OCI-LY3 (cell line): ENCODE measurements around the gene KLC1.

Source experiments
- H2AFZ ChIP-seq: fragments of 200-600, 300-600 bp; shearing (Covaris generic); 2 replicates; pipeline ENCODE4 v1.6.0; 2014; ENCODE audit warnings: antibody characterized with exemption, low read depth, low read length
- H3K27ac ChIP-seq: fragments of 200-600, 300-600 bp; sonication (generic); 2 replicates; pipeline ENCODE4 v1.5.1; 2014; ENCODE audit warnings: mild to moderate bottlenecking, low read length, moderate library complexity, mixed read lengths
- H3K27me3 ChIP-seq: fragments of 200-600, 300-600 bp; sonication (generic); 2 replicates; pipeline ENCODE4 v1.6.1; 2014; ENCODE audit warnings: low read depth, low read length, mixed read lengths
- H3K36me3 ChIP-seq: fragments of 200-600, 300-600 bp; sonication (generic); replicated peaks from 2 replicates; pipeline ENCODE3; 2014; ENCODE audit warnings: low read depth, low read length, mixed read lengths
- H3K4me1 ChIP-seq: fragments of 300-600, 200-600 bp; sonication (generic); 2 replicates; pipeline ENCODE4 v1.6.1; 2014; ENCODE audit warnings: low read length, mixed read lengths
- H3K4me2 ChIP-seq: fragments of 200-600, 300-600 bp; sonication (generic); 2 replicates; pipeline ENCODE4 v1.6.1; 2014; ENCODE audit warnings: low read length, mixed read lengths
- H3K4me3 ChIP-seq: fragments of 300-600, 200-600 bp; sonication (generic); 2 replicates; pipeline ENCODE4 v1.5.1; 2014; ENCODE audit warnings: antibody characterized with exemption, mild to moderate bottlenecking, low read length, moderate library complexity
- H3K79me2 ChIP-seq: fragments of 300-600, 200-600 bp; shearing (Covaris generic); 2 replicates; pipeline ENCODE4 v1.6.1; 2014; ENCODE audit warnings: mild to moderate bottlenecking, low read length, mixed read lengths
- H3K9ac ChIP-seq: fragments of 300-600, 200-600 bp; shearing (Covaris generic); 2 replicates; pipeline ENCODE4 v1.6.0; 2014; ENCODE audit warnings: mild to moderate bottlenecking, low read length, moderate library complexity
- H3K9me3 ChIP-seq: fragments of 200-600, 300-600 bp; shearing (Covaris generic); 2 replicates; pipeline ENCODE4 v1.6.1; 2014; ENCODE audit warnings: low read length, mixed read lengths; ENCODE audit not compliant: insufficient read depth
- H4K20me1 ChIP-seq: fragments of 200-600, 300-600 bp; sonication (generic); 2 replicates; pipeline ENCODE4 v1.6.1; 2016; ENCODE audit warnings: low read length, mixed read lengths; ENCODE audit not compliant: insufficient read depth
- CTCF ChIP-seq: fragments of 200-600, 300-600 bp; sonication (generic); IDR thresholded peaks from 2 replicates; pipeline ENCODE4 v1.5.1; 2014; ENCODE audit warnings: antibody characterized with exemption, low read length, low read depth
- EZH2phosphoT487 ChIP-seq: fragments of 200-600 bp; shearing (Covaris generic); IDR thresholded peaks from 2 replicates; pipeline ENCODE4 v1.6.1; 2018; ENCODE audit warnings: antibody characterized with exemption, mixed run types, low read depth

Gene KLC1

GRCh38 chr14:103742499-103743255 is 113.7 kb downstream of the KLC1 start:
- no peaks in the 10 kb centered on the region for H3K79me2 ChIP-seq
- H3K27ac ChIP-seq = no peak overlapping the region
- H3K36me3 ChIP-seq = no peaks in the 10 kb centered on the region
- no peak overlapping the region for H3K9ac ChIP-seq
- no peak overlapping the region for H3K4me3 ChIP-seq
- H2AFZ ChIP-seq = no peak overlapping the region
- TF ChIP-seq EZH2phosphoT487 = no peak
- no peaks in the 10 kb centered on the region for H3K9me3 ChIP-seq
- H3K4me2 ChIP-seq = no peak overlapping the region
- no peaks in the 10 kb centered on the region for H3K27me3 ChIP-seq
- H3K4me1 ChIP-seq = no peaks in the 10 kb centered on the region
- H4K20me1 ChIP-seq = no peaks in the 10 kb centered on the region

- TF ChIP-seq CTCF (no peak), EZH2phosphoT487 (no peak)
- Histone ChIP-seq H3K4me2 (no peak overlapping the region), H4K20me1 (no peaks in the 10 kb centered on the region), H2AFZ (no peak overlapping the region), H3K9ac (no peak overlapping the region), H3K27me3 (no peaks in the 10 kb centered on the region), H3K36me3 (no peaks in the 10 kb centered on the region), H3K4me1 (peaks cover 6% of the 10 kb centered on the region; the same call in 1 of the 2 replicates), H3K4me3 (no peak overlapping the region), H3K9me3 (no peaks in the 10 kb centered on the region), H3K27ac (no peak overlapping the region), H3K79me2 (no peaks in the 10 kb centered on the region)
These were observed 114.7 kb downstream of the KLC1 start for GRCh38 chr14:103743691-103744090.

- Histone ChIP-seq H3K4me1 (peaks cover 8% of the 10 kb centered on the region; the same call in 1 of the 2 replicates), H3K36me3 (no peaks in the 10 kb centered on the region), H3K4me2 (no peak overlapping the region)
These were observed 115.8 kb downstream of the KLC1 start for GRCh38 chr14:103744621-103745395.

GRCh38 chr14:103745424-103745823 is 116.4 kb downstream of the KLC1 start:
- no peak overlapping the region for H3K4me3 ChIP-seq
- no peak overlapping the region for H2AFZ ChIP-seq
- no peaks in the 10 kb centered on the region for H3K79me2 ChIP-seq
- no peaks in the 10 kb centered on the region for H3K36me3 ChIP-seq
- no peak overlapping the region for H3K4me2 ChIP-seq
- no peak overlapping the region for H3K27ac ChIP-seq
- no peaks in the 10 kb centered on the region for H3K27me3 ChIP-seq
- peaks cover 8% of the 10 kb centered on the region; the same call in 1 of the 2 replicates for H3K4me1 ChIP-seq
- TF ChIP-seq EZH2phosphoT487 (no peak), CTCF (no peak)
- no peaks in the 10 kb centered on the region for H4K20me1 ChIP-seq
- no peak overlapping the region for H3K9ac ChIP-seq
- H3K9me3 ChIP-seq = no peaks in the 10 kb centered on the region

More at GRCh38 chr14:103744621-103745395, 115.8 kb downstream of the KLC1 start:
- TF ChIP-seq EZH2phosphoT487 = no peak
- TF ChIP-seq CTCF = no peak
- Histone ChIP-seq H3K27ac (no peak overlapping the region), H3K9ac (no peak overlapping the region), H3K4me3 (no peak overlapping the region), H4K20me1 (no peaks in the 10 kb centered on the region), H3K79me2 (no peaks in the 10 kb centered on the region), H3K27me3 (no peaks in the 10 kb centered on the region), H3K9me3 (no peaks in the 10 kb centered on the region), H2AFZ (no peak overlapping the region)
